GM19467 (cell line): ENCODE results near the gene C19orf33.

Experiments used
- ATAC-seq: cut with Tn5 transposase; IDR thresholded peaks from one replicate; pipeline ENCODE4 v1.9.1; 2021; ENCODE audit warnings: mild to moderate bottlenecking, moderate library complexity; ENCODE audit not compliant: unreplicated experiment

Gene C19orf33

DNA sequence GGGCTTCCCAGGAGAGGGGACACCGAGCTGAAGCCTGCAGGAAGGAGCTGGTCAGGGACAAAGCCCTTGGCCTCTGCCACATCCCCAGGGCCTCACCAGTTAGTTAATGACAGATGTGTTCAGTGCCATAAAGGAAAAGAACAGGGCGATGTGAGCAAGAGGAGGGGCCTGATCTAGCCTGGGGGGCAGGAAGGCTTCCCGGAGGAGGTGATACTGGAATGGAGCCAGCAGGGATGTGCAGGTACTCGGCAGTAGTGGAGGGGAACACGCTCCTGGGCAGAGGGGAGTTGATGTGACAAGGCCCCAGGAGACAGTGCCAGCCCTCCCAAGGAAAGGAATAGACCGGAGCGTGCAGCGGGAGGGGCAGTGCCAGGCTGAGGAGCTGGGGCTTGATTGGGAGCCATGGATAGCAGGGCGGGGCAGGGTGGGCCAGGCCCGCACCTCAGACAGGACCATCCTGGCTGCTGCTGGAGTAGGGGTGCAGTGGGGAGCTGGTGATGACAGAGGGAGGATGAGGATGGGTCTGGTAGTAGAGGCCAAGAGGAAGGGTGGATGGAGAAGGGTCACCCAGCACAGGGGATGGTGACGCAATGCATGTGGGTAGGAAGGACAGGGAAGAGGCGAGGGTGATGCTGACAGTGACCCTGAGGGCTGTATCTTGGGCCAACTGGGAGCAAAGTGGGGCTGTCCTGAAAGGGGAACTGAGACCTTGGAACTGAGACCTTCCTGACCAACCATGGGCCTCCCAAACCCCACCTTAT lies 4.1 kb downstream of the C19orf33 start:
- no peak for ATAC-seq

DNA sequence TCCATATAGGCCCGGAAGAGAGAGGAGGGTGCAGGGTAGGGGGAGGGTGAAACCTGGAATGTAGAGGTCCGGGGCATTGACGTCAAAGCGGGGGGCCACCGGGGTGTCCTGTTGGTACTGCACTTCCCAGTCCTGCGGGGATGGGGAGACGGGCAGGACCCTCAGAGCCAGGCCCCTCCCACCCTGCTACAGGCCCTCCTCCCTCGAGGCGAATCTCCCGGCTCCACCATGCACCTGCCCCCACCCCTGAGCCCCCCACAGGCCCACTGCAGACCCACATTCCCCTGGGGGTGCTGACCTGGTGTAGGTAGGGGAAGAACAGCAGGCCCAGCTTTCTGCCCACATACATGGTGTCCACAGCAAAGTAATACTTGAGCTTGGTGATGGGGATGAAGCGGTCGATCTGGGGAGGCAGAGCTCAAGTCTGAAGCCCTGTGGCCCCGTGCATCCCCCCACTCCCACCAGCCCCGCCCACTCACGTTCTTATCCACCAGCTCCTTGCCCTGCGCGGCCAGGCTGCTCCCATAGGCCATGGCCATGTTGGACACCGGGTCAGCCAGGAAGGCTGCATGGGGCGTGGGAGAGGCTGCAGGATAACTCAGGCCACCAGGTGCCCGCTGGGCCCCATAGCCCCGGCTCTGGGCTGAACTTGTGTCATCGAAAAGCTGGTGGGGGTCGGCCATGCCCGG lies 5.0 kb downstream of the C19orf33 start:
- ATAC-seq = no peak

- no peak for ATAC-seq
Observed at GRCh38 chr19:38309615-38310278, 5.7 kb downstream of the C19orf33 start.

DNA sequence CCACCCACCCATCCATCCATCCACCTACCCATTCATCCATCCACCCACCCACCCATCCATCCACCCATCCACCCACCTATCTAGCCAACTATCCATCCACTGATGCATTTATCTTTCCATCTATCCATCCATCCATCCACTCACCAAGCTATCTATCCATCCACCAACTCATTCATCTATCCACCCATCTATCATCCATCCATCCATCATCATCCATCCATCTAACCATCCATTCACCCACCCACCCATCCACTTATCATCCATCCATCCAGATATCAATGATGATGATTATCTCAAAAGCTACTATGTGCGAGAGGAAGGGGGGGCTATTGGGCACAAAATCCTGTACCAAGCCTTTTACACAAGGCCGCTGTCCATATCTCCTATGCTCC lies 6.2 kb downstream of the C19orf33 start:
- no peak for ATAC-seq

DNA sequence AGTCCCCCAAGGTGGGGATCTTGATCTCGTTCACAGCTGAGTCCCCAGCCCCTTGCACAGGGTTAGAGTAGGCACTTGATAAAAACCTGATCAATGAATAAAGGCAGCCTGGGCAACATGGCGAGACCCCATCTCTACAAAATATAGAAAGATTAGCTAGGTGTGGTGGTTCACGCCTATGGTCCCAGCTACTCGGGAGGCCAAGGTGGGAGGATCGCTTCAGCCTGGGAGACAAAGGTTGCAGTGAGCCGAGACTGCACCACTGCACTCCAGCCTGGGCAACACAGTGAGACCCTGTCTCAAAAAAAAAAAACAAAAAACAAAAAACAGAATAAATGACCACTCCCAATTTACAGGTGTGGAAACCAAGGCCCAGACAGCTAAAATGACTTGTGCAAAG lies 6.9 kb downstream of the C19orf33 start:
- ATAC-seq = no peak

DNA sequence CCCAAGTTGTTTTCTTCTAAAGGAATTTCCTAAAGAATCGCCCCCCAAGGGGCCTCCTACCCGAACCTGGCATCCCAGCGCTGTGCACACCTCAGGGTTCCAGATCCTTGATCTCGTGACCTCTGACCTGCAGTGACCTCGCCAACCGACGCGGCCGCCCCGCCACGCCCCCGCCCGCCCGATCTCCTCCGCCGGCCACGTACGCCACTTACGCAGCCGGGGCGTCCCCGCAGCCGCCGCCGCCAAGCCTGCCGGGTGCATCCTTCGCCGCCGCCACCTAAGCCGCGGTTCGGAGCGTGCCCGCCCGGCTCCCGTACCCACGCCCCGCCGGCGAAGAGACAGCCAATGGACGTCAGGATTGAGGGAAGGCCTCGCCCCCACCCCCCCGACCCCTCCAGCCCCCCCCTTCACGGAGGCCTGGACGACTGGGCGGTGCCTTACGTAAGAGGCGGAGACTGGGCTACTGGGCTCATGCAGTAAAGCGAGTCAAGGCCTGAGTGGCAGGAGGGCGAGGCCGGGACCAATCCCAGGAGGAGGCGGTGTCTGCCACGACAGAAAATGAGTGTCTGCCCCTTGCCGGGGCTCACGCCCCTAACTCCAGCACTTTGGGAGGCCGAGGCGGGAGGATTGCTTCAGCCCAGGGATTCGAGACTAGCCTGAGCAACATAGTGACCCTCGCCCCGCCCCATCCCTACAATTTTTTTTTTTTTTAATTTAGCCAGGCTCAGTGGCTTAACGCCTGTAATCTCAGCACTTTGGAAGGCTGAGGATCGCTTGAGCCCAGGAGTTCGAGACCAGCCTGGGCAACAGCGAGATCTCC lies 11.8 kb downstream of the C19orf33 start, which contains the start of gene YIF1B:
Gene YIF1B, minus strand, starts transcription at position 291 of the 820 bp plus-strand sequence. Its CDS starts 30 bp downstream, at position 261.
- peak; percentile 83 for ATAC-seq

DNA sequence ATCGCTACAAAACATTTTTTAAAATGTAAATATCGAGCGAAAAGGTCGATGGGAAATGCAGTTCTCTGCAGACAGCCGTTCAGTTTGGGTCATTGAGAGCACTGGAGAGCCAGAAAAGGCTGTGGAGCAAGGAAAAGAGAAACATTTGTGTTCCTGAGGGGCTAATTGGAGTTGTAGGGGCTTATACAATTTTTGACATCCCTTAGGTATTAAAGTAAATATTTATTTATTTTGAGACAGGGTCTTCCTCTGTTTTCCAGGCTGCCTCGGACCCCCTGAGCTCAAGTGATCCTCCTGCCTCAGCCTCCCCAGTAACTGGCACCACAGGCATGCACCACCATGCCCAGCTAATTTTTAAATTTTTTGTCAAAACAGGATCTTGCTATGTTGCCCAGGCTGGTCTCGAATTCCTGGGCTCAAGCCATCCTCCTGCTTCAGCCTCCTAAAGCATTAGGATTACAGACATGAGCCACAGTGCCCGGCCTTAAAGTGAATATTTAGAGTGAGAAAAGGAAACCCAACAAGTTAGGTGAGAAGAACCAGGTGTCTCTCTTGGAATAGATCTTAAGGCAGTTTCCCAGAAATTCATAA lies 12.5 kb downstream of the C19orf33 start:
- no peak for ATAC-seq

DNA sequence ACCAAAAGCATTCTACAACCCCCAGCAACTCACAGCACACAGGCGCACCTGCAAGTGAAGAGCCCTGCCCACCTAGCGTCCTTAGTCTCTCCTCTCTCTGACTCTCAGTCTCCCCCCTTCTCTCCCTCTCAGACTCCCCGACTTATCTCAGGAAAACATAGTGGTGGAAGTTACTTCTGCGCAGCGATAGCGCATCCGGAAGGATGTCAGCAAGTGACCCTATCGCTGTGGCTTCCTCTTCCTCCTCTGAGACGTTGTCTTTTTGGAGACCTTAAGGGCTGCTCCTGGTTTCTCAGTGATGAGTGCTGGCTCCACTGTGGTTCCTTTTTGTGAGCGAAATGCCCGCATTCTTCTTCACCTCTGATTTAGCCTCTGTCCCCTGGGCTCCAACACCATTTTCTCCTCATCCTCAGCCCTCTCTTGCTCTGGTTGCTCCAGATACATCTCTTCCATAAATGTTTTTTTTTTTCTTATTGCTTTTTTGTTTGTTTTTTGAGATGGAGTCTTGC lies 13.1 kb downstream of the C19orf33 start:
- ATAC-seq = no peak

- no peak for ATAC-seq
Observed at GRCh38 chr19:38318660-38319059, 14.6 kb downstream of the C19orf33 start.

DNA sequence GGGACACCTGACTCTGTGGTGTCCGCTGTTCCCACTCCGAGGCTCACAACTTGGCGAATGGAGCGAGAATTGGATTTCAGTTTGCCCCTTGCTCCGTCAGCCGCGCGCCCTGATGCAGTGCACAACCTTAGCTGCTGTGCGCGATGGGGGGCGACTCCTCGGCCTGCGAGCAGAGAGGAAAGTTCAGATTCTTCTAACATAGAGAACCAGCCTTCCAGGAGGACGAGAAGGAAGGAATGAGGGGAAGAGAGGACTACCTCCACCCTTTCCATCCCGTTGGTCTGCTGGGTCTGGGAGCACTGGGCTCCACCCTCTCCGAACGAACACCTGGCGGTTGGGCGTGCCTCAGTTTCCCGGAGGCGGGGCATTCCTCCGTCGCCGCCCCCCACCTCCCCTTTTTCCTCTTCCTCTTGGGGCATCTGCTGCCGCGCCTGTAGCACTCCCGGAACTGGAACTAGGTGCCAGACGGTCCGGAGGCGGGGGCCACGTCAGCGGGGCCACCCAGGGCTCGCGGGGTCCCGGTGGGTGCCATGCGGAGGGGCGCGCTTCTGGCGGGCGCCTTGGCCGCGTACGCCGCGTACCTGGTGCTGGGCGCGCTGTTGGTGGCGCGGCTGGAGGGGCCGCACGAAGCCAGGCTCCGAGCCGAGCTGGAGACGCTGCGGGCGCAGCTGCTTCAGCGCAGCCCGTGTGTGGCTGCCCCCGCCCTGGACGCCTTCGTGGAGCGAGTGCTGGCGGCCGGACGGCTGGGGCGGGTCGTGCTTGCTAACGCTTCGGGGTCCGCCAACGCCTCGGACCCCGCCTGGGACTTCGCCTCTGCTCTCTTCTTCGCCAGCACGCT lies 15.6 kb downstream of the C19orf33 start, which contains the start of gene KCNK6:
Gene KCNK6, plus strand, starts transcription at position 425 of the 838 bp plus-strand sequence. Its CDS starts 106 bp downstream, at position 531.
- no peak for ATAC-seq

DNA sequence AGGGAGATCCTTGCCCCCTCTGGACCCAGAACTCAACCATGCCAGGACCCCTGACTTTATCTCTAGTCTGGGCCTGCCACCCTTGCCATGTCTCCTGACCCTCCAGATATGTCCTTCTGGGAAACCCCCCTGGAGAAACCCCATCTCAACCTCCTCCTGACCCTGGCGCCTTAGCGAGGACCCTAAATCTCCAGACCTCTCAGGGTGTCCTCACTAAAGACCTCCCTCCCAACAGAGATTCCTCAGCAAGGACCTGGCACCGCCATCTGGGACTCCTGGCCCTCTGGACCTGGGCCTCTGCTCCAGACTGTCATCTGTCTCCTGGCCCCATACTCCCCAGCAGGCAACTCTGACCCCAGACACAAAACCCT lies 16.9 kb downstream of the C19orf33 start:
- no peak for ATAC-seq

DNA sequence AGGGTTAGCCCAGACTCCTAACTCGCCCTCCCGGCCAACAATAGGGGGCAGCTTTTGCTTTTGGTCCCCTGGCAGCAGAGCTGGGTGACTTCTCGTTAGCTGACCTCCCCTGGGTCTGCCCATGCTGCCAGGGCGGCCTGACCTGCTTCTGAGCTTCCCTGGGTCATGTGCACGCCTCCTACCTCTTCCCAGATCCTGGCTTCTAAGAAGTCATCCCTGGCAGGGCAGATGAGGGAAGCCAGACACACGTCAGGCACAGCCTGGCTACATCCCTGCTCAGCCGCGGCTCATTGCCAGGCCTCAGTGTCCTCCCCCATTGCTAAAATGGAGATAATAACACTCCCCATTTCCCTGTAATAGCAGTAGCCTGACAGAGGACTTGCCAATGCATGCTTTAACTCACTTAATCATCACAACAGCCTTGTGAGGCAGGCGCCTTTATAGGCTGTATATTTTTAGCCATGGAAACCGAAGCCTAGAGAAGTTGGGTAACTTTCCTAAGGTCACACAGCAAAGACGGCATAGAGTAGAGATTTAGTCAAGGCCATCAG lies 17.7 kb downstream of the C19orf33 start:
- ATAC-seq = no peak

- no peak for ATAC-seq
Observed at GRCh38 chr19:38323291-38323690, 19.2 kb downstream of the C19orf33 start.

DNA sequence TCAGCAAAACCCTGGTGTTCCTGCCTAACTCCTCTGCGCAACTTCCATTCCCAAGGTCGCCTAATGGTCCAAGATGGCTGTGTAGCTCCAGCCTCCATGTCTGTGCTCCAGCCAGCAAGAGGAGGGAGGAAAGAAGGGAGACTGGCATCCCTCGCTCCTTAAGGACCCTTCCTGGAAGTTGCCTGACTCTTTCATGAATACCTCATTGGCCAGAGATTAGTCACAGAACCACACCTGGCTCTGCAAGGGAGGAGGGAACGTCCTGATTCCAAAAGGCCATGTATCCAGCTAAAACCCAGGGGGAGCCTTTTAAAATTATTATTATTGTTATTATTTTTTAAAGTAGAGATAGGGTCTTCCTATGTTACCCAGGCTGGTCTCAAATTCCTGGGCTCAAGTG lies 20.4 kb downstream of the C19orf33 start:
- no peak for ATAC-seq

GRCh38 chr19:38326591-38326990 lies 22.5 kb downstream of the C19orf33 start:
- ATAC-seq = no peak

DNA sequence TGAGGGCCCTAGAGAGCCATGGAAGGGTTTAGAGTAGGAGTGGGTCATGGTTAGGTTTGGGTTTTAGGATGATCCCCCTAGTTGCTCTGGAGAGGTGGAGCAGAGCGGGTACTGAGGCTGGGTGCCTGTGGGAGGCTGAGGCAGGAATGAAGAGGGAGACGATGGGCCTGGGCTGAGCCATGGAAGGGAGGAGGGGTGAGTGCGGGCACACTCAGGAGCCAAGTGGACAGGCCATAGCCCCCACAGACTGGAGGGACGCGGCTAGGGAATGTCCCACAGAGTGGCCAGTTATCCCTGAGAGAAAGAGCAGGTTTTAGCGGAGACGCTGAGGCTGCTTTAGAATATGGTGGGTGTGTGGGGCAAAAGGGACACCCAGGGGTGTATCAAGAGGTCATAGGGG lies 25.6 kb downstream of the C19orf33 start:
- no peak for ATAC-seq

GRCh38 chr19:38331728-38332127 lies 27.7 kb downstream of the C19orf33 start:
- no peak for ATAC-seq

GRCh38 chr19:38333245-38333644 lies 29.2 kb downstream of the C19orf33 start:
- no peak for ATAC-seq
